HG02610 (cell line): ENCODE data around the gene MAD2L1BP.

Experiments used
- ATAC-seq: cut with Tn5 transposase; IDR thresholded peaks from one replicate; pipeline ENCODE4 v1.9.1; 2021; ENCODE audit warnings: mild to moderate bottlenecking, moderate library complexity; ENCODE audit not compliant: unreplicated experiment

The MAD2L1BP gene

GRCh38 chr6:43680308-43681200 lies 44.9 kb downstream of the MAD2L1BP start:
- no peak for ATAC-seq

GRCh38 chr6:43681303-43681702 lies 45.7 kb downstream of the MAD2L1BP start:
- no peak for ATAC-seq

- ATAC-seq = no peak
These were observed 47.2 kb downstream of the MAD2L1BP start for GRCh38 chr6:43682724-43683429.

GRCh38 chr6:43683708-43684455 lies 48.2 kb downstream of the MAD2L1BP start:
- peak; percentile 35 for ATAC-seq

- no peak for ATAC-seq
These were observed 51.4 kb downstream of the MAD2L1BP start for GRCh38 chr6:43687079-43687436.

GRCh38 chr6:43687437-43688347 lies 52.1 kb downstream of the MAD2L1BP start, which contains the start of gene MRPS18A:
TSS of gene MRPS18A (minus strand) at chr6:43687791. CDS start at chr6:43687779, 12 bp downstream.
- peak; percentile 92 for ATAC-seq

- no peak for ATAC-seq
These were observed 53.8 kb downstream of the MAD2L1BP start for GRCh38 chr6:43689421-43689820.
